DND-41 (cell line): Measurements from ENCODE around the gene BBS4.
A peak's percentile ranks its signal among the peaks of the same experiment; 100 is the strongest.

Experiments used
- EZH2 ChIP-seq: IDR thresholded peaks from 3 replicates; pipeline ENCODE4 v1.6.1; 2012; ENCODE audit warnings: borderline replicate concordance, low read depth, mild to moderate bottlenecking, moderate library complexity, low read length, inconsistent platforms; ENCODE audit not compliant: severe bottlenecking
- TF ChIP-seq, protein P1 (sequence below): IDR thresholded peaks from 2 replicates; pipeline ENCODE4 v1.5.1; 2012; ENCODE audit warnings: borderline replicate concordance, low read length, moderate library complexity, mild to moderate bottlenecking; ENCODE audit not compliant: poor library complexity, severe bottlenecking; ENCODE audit errors: extremely low read depth

GRCh38 chr15:72783004-72783639, 97.1 kb downstream of the BBS4 start:
- TF ChIP-seq, protein P1, sequence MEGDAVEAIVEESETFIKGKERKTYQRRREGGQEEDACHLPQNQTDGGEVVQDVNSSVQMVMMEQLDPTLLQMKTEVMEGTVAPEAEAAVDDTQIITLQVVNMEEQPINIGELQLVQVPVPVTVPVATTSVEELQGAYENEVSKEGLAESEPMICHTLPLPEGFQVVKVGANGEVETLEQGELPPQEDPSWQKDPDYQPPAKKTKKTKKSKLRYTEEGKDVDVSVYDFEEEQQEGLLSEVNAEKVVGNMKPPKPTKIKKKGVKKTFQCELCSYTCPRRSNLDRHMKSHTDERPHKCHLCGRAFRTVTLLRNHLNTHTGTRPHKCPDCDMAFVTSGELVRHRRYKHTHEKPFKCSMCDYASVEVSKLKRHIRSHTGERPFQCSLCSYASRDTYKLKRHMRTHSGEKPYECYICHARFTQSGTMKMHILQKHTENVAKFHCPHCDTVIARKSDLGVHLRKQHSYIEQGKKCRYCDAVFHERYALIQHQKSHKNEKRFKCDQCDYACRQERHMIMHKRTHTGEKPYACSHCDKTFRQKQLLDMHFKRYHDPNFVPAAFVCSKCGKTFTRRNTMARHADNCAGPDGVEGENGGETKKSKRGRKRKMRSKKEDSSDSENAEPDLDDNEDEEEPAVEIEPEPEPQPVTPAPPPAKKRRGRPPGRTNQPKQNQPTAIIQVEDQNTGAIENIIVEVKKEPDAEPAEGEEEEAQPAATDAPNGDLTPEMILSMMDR = peak; percentile 12
- TF ChIP-seq EZH2 = no peak
